NCI-H2171 (cell line): ENCODE results near the gene ATP5PD.

Experiments
- DNase-seq: peaks from one replicate; lab custom pipeline; 2025; lab: John Stamatoyannopoulos, UW

The ATP5PD gene

DNA sequence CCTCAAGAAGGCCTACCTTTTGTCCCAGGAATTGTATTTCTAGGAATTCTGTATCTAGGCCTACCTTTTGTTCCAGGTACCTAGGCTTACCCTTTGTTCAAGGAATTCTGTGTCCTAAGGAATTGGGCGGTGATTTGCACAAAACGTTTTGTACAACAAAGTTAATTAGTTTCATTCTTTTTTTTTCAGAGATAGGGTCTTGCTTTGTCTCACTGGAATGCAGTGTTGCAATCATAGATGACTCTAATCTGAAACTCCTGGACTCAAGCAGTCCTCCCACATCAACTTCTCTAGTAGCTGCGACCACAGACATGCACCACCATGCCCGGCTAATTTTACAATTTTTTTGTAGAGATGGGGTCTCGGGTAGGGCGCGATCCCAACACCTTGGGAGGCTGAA, 52.3 kb downstream of the ATP5PD start:
- DNase-seq, result no peak

- DNase-seq, result no peak
These were observed 54.5 kb downstream of the ATP5PD start for GRCh38 chr17:74992223-74992622.

- no peak for DNase-seq
These were observed 56.1 kb downstream of the ATP5PD start for GRCh38 chr17:74990581-74991105.
